Measurements from ENCODE around the gene POP4.

- TF ChIP-seq CTCF (IDR thresholded peaks at IDR 0.05; ENCODE audit: control extremely low read depth in 1 of 3, insufficient read depth in 1 of 3, low read depth in 1 of 3, low read length in 3 of 3) = peak; percentile 54 to 63 (median 61)
- no peak for TF ChIP-seq POLR2A (IDR thresholded peaks at IDR 0.05; ENCODE audit: control extremely low read depth in 1 of 2, low read depth in 2 of 2, low read length in 2 of 2)
- TF ChIP-seq EP300 (IDR thresholded peaks at IDR 0.05; ENCODE audit: borderline replicate concordance in 1 of 2, low read depth in 2 of 2, low read length in 2 of 2) = no peak
- TF ChIP-seq GABPA (IDR thresholded peaks at IDR 0.05; ENCODE audit: borderline replicate concordance, insufficient read depth, low read length) = no peak
- TF ChIP-seq EZH2 (IDR thresholded peaks at IDR 0.05; ENCODE audit: low read depth, low read length, severe bottlenecking) = no peak
- TF ChIP-seq ATF3 (IDR thresholded peaks at IDR 0.05; ENCODE audit: insufficient read depth, low read depth, low read length) = no peak
- TF ChIP-seq MAX (IDR thresholded peaks at IDR 0.05) = no peak
- no peak for TF ChIP-seq POLR2AphosphoS5 (IDR thresholded peaks at IDR 0.05; ENCODE audit: low read depth, low read length)
- TF ChIP-seq ASH2L (IDR thresholded peaks at IDR 0.05; ENCODE audit: low read length) = no peak
- TF ChIP-seq CHD2 (IDR thresholded peaks at IDR 0.05; ENCODE audit: low read length) = no peak
- no peak for TF ChIP-seq ZNF274 (IDR thresholded peaks at IDR 0.05; ENCODE audit: borderline replicate concordance, extremely low read depth, low read length)
These were observed 15.8 kb upstream of the POP4 start for GRCh38 chr19:29590278-29590677.
